H1 (cell line): ENCODE results near the gene NCK2. TPM values are rescaled to one million over a fixed set of nuclear protein-coding genes. Genes with fewer than 3 reads are reported as not detected.

Source experiments
- CTCF ChIA-PET: fragments of 300-600 bp; sonication (Branson Sonifier 250); formaldehyde crosslinking; loops from one replicate; lab custom pipeline; 2021; ENCODE audit not compliant: partially characterized antibody; lab: Charles Lee
- POLR2A ChIA-PET: fragments of 300-600 bp; sonication (Branson Sonifier 250); formaldehyde crosslinking; loops from one replicate; lab custom pipeline; 2021; ENCODE audit warnings: inconsistent platforms; ENCODE audit not compliant: partially characterized antibody; lab: Charles Lee
- DNase-seq, 2 experiments: peaks; one replicate each; pipeline versions ENCODE4 v3.0.0 to v3.0.0-alpha.2; 2010 to 2022; ENCODE audit warnings: low spot score in 2 of 2, low read depth in 1 of 2, mixed read lengths in 1 of 2
- FAIRE-seq: peaks from 2 replicates; lab custom pipeline; 2011; peaks lifted over from hg19 to GRCh38; lab: Jason Lieb, UNC
- H2AFZ ChIP-seq: 2 replicates; pipeline ENCODE4 v1.8.1; 2012; ENCODE audit warnings: low read length, inconsistent platforms
- H2AK5ac ChIP-seq: 2 replicates; pipeline ENCODE4 v1.6.1; 2013; ENCODE audit warnings: low read depth, low read length
- H2BK120ac ChIP-seq: replicated peaks from 2 replicates; pipeline ENCODE3; 2013; ENCODE audit warnings: low read depth, low read length, inconsistent platforms
- H2BK12ac ChIP-seq: 2 replicates; pipeline ENCODE4 v1.6.1; 2013; ENCODE audit warnings: low read depth, low read length
- H2BK15ac ChIP-seq: 2 replicates; pipeline ENCODE4 v1.6.1; 2013; ENCODE audit warnings: low read length
- H2BK20ac ChIP-seq: 2 replicates; pipeline ENCODE4 v1.6.1; 2013; ENCODE audit warnings: low read length
- H2BK5ac ChIP-seq: 2 replicates; pipeline ENCODE4 v1.6.1; 2013; ENCODE audit warnings: low read depth, low read length
- H3K14ac ChIP-seq: 2 replicates; pipeline ENCODE4 v1.6.1; 2013; ENCODE audit warnings: inconsistent platforms; ENCODE audit not compliant: insufficient read length
- H3K18ac ChIP-seq: 2 replicates; pipeline ENCODE4 v1.6.1; 2013; ENCODE audit warnings: low read length; ENCODE audit errors: extremely low read depth
- H3K23ac ChIP-seq: 2 replicates; pipeline ENCODE4 v1.6.1; 2013; ENCODE audit warnings: inconsistent platforms; ENCODE audit not compliant: insufficient read length
- H3K23me2 ChIP-seq: 2 replicates; pipeline ENCODE4 v1.6.1; 2013; ENCODE audit warnings: low read depth, low read length
- H3K27ac ChIP-seq: 2 replicates; pipeline ENCODE4 v1.6.1; 2011; ENCODE audit warnings: low read depth, low read length, inconsistent platforms
- H3K27me3 ChIP-seq, 4 experiments: replicated peaks in 1 of 4; 1 replicate in 1 of 4; 2 replicates in 3 of 4; pipeline versions ENCODE4 v1.6.1 to v1.8.1; 2011 to 2013; ENCODE audit warnings: low read length in 3 of 4, mild to moderate bottlenecking in 3 of 4, inconsistent platforms in 2 of 4, mixed read lengths in 2 of 4, moderate library complexity in 1 of 4; ENCODE audit not compliant: control insufficient read depth in 3 of 4, insufficient read depth in 3 of 4; ENCODE audit errors: extremely low read depth in 1 of 4
- H3K36me3 ChIP-seq, 4 experiments: 2 replicates each; pipeline versions ENCODE4 v1.6.1 to v1.8.1; 2011 to 2013; ENCODE audit warnings: mild to moderate bottlenecking in 4 of 4, low read length in 3 of 4, moderate library complexity in 2 of 4, control low read depth in 1 of 4, inconsistent platforms in 1 of 4; ENCODE audit not compliant: insufficient read depth in 4 of 4, control insufficient read depth in 2 of 4
- H3K4ac ChIP-seq: replicated peaks from 2 replicates; pipeline ENCODE3; 2013; ENCODE audit warnings: low read length, low read depth, mixed read lengths, inconsistent platforms; ENCODE audit not compliant: insufficient read length
- H3K4me1 ChIP-seq, 4 experiments: replicated peaks in 1 of 4; 1 replicate in 1 of 4; 2 replicates in 3 of 4; pipeline versions ENCODE4 v1.6.1 to v1.8.1; 2011 to 2013; ENCODE audit warnings: low read length in 3 of 4, inconsistent platforms in 2 of 4, mixed read lengths in 1 of 4; ENCODE audit not compliant: insufficient read depth in 4 of 4, control insufficient read depth in 3 of 4
- H3K4me2 ChIP-seq, 2 experiments: 2 replicates each; pipeline versions ENCODE4 v1.6.1 to v1.8.1; 2011 to 2013; ENCODE audit warnings: low read depth in 2 of 2, low read length in 2 of 2, control low read depth in 1 of 2, inconsistent platforms in 1 of 2, mild to moderate bottlenecking in 1 of 2; ENCODE audit not compliant: insufficient read depth in 1 of 2
- H3K4me3 ChIP-seq, 4 experiments: fragments of 200-600, 300-600 bp in 1 of 4; sonication (generic), shearing (Covaris generic), sonication (Bioruptor Twin) in 1 of 4; 2 replicates each; pipeline versions ENCODE4 v1.5.1 to v1.8.1; 2011 to 2016; ENCODE audit warnings: low read length in 4 of 4, low read depth in 3 of 4, control low read depth in 2 of 4, inconsistent platforms in 2 of 4, mild to moderate bottlenecking in 2 of 4, mixed read lengths in 1 of 4, moderate library complexity in 1 of 4; ENCODE audit not compliant: insufficient read depth in 2 of 4; ENCODE audit errors: extremely low read depth in 1 of 4
- H3K56ac ChIP-seq: replicated peaks from 2 replicates; pipeline ENCODE3; 2013; ENCODE audit warnings: low read depth, mild to moderate bottlenecking, mixed read lengths, low read length, inconsistent platforms; ENCODE audit not compliant: insufficient read length
- H3K79me1 ChIP-seq: 2 replicates; pipeline ENCODE4 v1.6.1; 2013; ENCODE audit warnings: low read depth, low read length, control low read depth
- H3K79me2 ChIP-seq, 2 experiments: 2 replicates each; pipeline versions ENCODE4 v1.6.1 to v1.8.1; 2012 to 2013; ENCODE audit warnings: low read length in 2 of 2, mild to moderate bottlenecking in 2 of 2, inconsistent platforms in 1 of 2; ENCODE audit not compliant: insufficient read depth in 2 of 2, control insufficient read depth in 1 of 2
- H3K9ac ChIP-seq, 4 experiments: replicated peaks in 1 of 4; 1 replicate in 1 of 4; 2 replicates in 3 of 4; pipeline versions ENCODE4 v1.6.1 to v1.8.1; 2011 to 2013; ENCODE audit warnings: low read depth in 3 of 4, low read length in 3 of 4, control low read depth in 2 of 4, mild to moderate bottlenecking in 2 of 4, moderate library complexity in 2 of 4, inconsistent platforms in 1 of 4; ENCODE audit errors: extremely low read depth in 1 of 4
- H3K9me3 ChIP-seq, 2 experiments: 2 replicates each; pipeline versions ENCODE4 v1.6.1 to v1.8.1; 2012 to 2013; ENCODE audit warnings: mild to moderate bottlenecking in 2 of 2, moderate library complexity in 2 of 2, control low read depth in 1 of 2, inconsistent platforms in 1 of 2, low read depth in 1 of 2, low read length in 1 of 2, mixed read lengths in 1 of 2; ENCODE audit not compliant: insufficient read depth in 2 of 2
- H4K20me1 ChIP-seq, 2 experiments: replicated peaks in 1 of 2; 2 replicates each; pipeline versions ENCODE3 to v1.8.1; 2011 to 2013; ENCODE audit warnings: inconsistent platforms in 2 of 2, low read length in 2 of 2, mild to moderate bottlenecking in 1 of 2; ENCODE audit not compliant: insufficient read depth in 2 of 2, control insufficient read depth in 1 of 2
- H4K5ac ChIP-seq: 2 replicates; pipeline ENCODE4 v1.6.1; 2013; ENCODE audit warnings: low read length, low read depth, mixed read lengths, inconsistent platforms; ENCODE audit not compliant: insufficient read length
- H4K8ac ChIP-seq: 2 replicates; pipeline ENCODE4 v1.8.0; 2013; ENCODE audit warnings: mild to moderate bottlenecking, moderate library complexity, low read length, inconsistent platforms; ENCODE audit not compliant: insufficient read depth; ENCODE audit errors: extremely low read depth
- H4K91ac ChIP-seq: replicated peaks from 2 replicates; pipeline ENCODE3; 2013; ENCODE audit warnings: low read length, mixed read lengths, inconsistent platforms; ENCODE audit not compliant: insufficient read length
- ATF3 ChIP-seq: IDR thresholded peaks from 2 replicates; pipeline ENCODE4 v1.6.1; 2011; ENCODE audit warnings: low read depth, mild to moderate bottlenecking, low read length; ENCODE audit not compliant: insufficient read depth
- CHD1 ChIP-seq: IDR thresholded peaks from 2 replicates; pipeline ENCODE4 v1.6.1; 2012; ENCODE audit warnings: low read depth, low read length, improper control_type of control experiment
- EGR1 ChIP-seq: IDR thresholded peaks from 2 replicates; pipeline ENCODE4 v1.6.1; 2011; ENCODE audit warnings: low read depth, low read length, borderline replicate concordance
- SRF ChIP-seq: IDR thresholded peaks from 2 replicates; pipeline ENCODE4 v1.6.1; 2011; ENCODE audit warnings: mild to moderate bottlenecking, low read depth, low read length, moderate library complexity
- TAF1 ChIP-seq: IDR thresholded peaks from 2 replicates; pipeline ENCODE4 v1.6.1; 2011; ENCODE audit warnings: mild to moderate bottlenecking, low read depth, low read length
- TEAD4 ChIP-seq: IDR thresholded peaks from 2 replicates; pipeline ENCODE4 v1.6.1; 2012; ENCODE audit warnings: low read depth, low read length, inconsistent platforms, mixed read lengths
- WGBS, 2 experiments: shearing (Covaris generic) in 1 of 2; methylation state at CpG; one replicate each; pipeline versions ENCODE4 v1.1.6 to v1.1.7; 2013 to 2015; ENCODE audit warnings: low lambda C conversion rate in 2 of 2, mixed read lengths in 2 of 2, inconsistent platforms in 1 of 2, low coverage in 1 of 2, missing lambda C conversion rate in 1 of 2; ENCODE audit not compliant: insufficient replicate concordance in 2 of 2, insufficient coverage in 1 of 2, insufficient read length in 1 of 2; ENCODE audit errors: extremely low coverage in 1 of 2, missing lambda C conversion rate in 1 of 2; 5-methylcytosine and 5-hydroxymethylcytosine counted together
- polyA plus RNA-seq, 7 experiments: library from polyadenylated mRNA; depleted of rRNA in 3 of 7; stranded (reverse) in 5 of 7; unstranded in 2 of 7; fragments of >200 nt in 5 of 7; fragments of 200-250 nt in 2 of 7; gene quantifications; 1 replicate in 5 of 7; 2 replicates in 1 of 7; 4 replicates in 1 of 7; pipeline versions ENCODE4 v1.2.1 to v1.2.3, GENCODE V29; 2011 to 2013; ENCODE audit warnings: missing spikeins in 2 of 7, mixed read lengths in 2 of 7
- total RNA-seq: library from RNA; stranded (reverse); fragmentation: NEBNext Ultra II Directional; extraction: Animal tissue kit (Norgen Biotek cat#: 25700); gene quantifications from 2 replicates; pipeline ENCODE4 v1.2.1, GENCODE V29; 2021

NCK2 gene
- total and polyA plus RNA-seq, 2 of the 8 experiments (the other 6 are each of a cell fraction or from before 2014, with no cell fraction given), result 30.3 to 65.7 TPM

- H4K20me1 ChIP-seq, result peaks cover 4 to 16% of the 10 kb centered on the region in 2 experiments
- no peak overlapping the region for H3K56ac ChIP-seq
- no peak for FAIRE-seq
- H3K4me2 ChIP-seq, result no peak overlapping the region
- H2BK5ac ChIP-seq, result no peak overlapping the region
- H2BK15ac ChIP-seq, result no peak overlapping the region
- H2BK12ac ChIP-seq, result no peak overlapping the region
- H3K23me2 ChIP-seq, result no peaks in the 10 kb centered on the region
- H2BK120ac ChIP-seq, result no peak overlapping the region
- H2BK20ac ChIP-seq, result no peak overlapping the region
- H3K27ac ChIP-seq, result no peak overlapping the region
- ChIA-PET CTCF (interaction anchor here (0.7 to 1.4 kb wide), 5 partner anchors 9 to 179 kb away, joined by 3 to 5 read pairs (median 4); no protein-coding TSS in a partner anchor), POLR2A (no interaction called here)
- no peak overlapping the region for H3K18ac ChIP-seq
- DNase-seq, result no peak
- H3K4ac ChIP-seq, result no peak overlapping the region
- peaks cover 15% of the 10 kb centered on the region for H3K79me1 ChIP-seq
- H3K23ac ChIP-seq, result no peak overlapping the region
- H3K9me3 ChIP-seq, result no peaks in the 10 kb centered on the region
- H3K4me3 ChIP-seq, result no peak overlapping the region
- H3K9ac ChIP-seq, result no peak overlapping the region
- no peak overlapping the region for H4K5ac ChIP-seq
- whole genome bisulfite sequencing, 2 experiments, result 94% methylated on average over 10 of the region's 10 CpGs; no CpG with 5 or more reads in 1 of the 2 experiments
- no peaks in the 10 kb centered on the region for H3K36me3 ChIP-seq
- H3K14ac ChIP-seq, result no peak overlapping the region
- H2AFZ ChIP-seq, result no peak overlapping the region
- H2AK5ac ChIP-seq, result no peak overlapping the region
- no peak overlapping the region for H4K91ac ChIP-seq
- peaks cover 2 to 14% (median 3%) of the 10 kb centered on the region in 4 experiments; a peak in 6 of 7 replicates for H3K4me1 ChIP-seq
- H4K8ac ChIP-seq, result no peak overlapping the region
- no peaks in the 10 kb centered on the region for H3K27me3 ChIP-seq
- TF ChIP-seq CHD1 (no peak), ATF3 (no peak), TEAD4 (no peak), TAF1 (no peak), SRF (no peak), EGR1 (no peak)
- peaks cover 6 to 95% of the 10 kb centered on the region in 2 experiments; a peak in 3 of 4 replicates for H3K79me2 ChIP-seq
Observed at GRCh38 chr2:105790461-105791149, 45.9 kb downstream of the NCK2 start.
